Liver (tissue), 9 donors: Measurements from ENCODE around the gene COL17A1. TPM values are rescaled to one million over a fixed set of nuclear protein-coding genes. Genes with fewer than 3 reads are reported as not detected.

Experiments
- DNase-seq: peaks from one replicate; pipeline ENCODE4 v3.0.0-alpha.2; 2017; ENCODE audit warnings: low spot score
- H3K27ac ChIP-seq, 2 donors: one replicate each; pipeline ENCODE4 v1.7.0; 2013; ENCODE audit warnings: inconsistent platforms in 2 of 2, low read length in 2 of 2, control low read depth in 1 of 2, low read depth in 1 of 2, mild to moderate bottlenecking in 1 of 2
- H3K27me3 ChIP-seq, 4 donors: one replicate each; pipeline versions ENCODE4 v1.6.1 to v1.7.0; 2013; ENCODE audit warnings: low read length in 3 of 4, inconsistent platforms in 1 of 4, mild to moderate bottlenecking in 1 of 4, moderate library complexity in 1 of 4; ENCODE audit not compliant: control insufficient read depth in 4 of 4, insufficient read depth in 4 of 4
- H3K36me3 ChIP-seq, 4 donors: one replicate each; pipeline versions ENCODE4 v1.6.1 to v1.7.0; 2013; ENCODE audit warnings: low read length in 3 of 4, mild to moderate bottlenecking in 3 of 4, low read depth in 1 of 4, moderate library complexity in 1 of 4; ENCODE audit not compliant: control insufficient read depth in 4 of 4, insufficient read depth in 3 of 4
- H3K4me1 ChIP-seq, 4 donors: one replicate each; pipeline versions ENCODE4 v1.6.1 to v1.7.0; 2013; ENCODE audit warnings: low read length in 3 of 4, mild to moderate bottlenecking in 3 of 4, moderate library complexity in 1 of 4; ENCODE audit not compliant: control insufficient read depth in 4 of 4, insufficient read depth in 4 of 4
- H3K4me3 ChIP-seq, 3 donors: one replicate each; pipeline versions ENCODE4 v1.6.1 to v1.7.0; 2013; ENCODE audit warnings: low read length in 3 of 3, control low read depth in 1 of 3, low read depth in 1 of 3, mild to moderate bottlenecking in 1 of 3
- H3K9ac ChIP-seq, 2 donors: one replicate each; pipeline ENCODE4 v1.7.0; 2013; ENCODE audit warnings: low read length in 2 of 2, mild to moderate bottlenecking in 2 of 2, moderate library complexity in 2 of 2, control low read depth in 1 of 2, low read depth in 1 of 2
- H3K9me3 ChIP-seq, 4 donors: one replicate each; pipeline versions ENCODE4 v1.6.1 to v1.7.0; 2013; ENCODE audit warnings: low read length in 3 of 4; ENCODE audit not compliant: control insufficient read depth in 4 of 4
- CTCF ChIP-seq: fragments of 150-350 bp; IDR thresholded peaks from 2 replicates; pipeline ENCODE4 v1.5.1; 2017; ENCODE audit warnings: improper control_type of control experiment, low read depth, low read length; ENCODE audit not compliant: missing input control
- EGR1 ChIP-seq, 2 donors: IDR thresholded peaks; 2 replicates each; pipeline ENCODE4 v1.6.1; 2016 to 2018; ENCODE audit warnings: antibody characterized with exemption in 2 of 2, low read depth in 2 of 2
- FOXA2 ChIP-seq: IDR thresholded peaks from 2 replicates; pipeline ENCODE4 v1.6.1; 2016; ENCODE audit warnings: antibody characterized with exemption
- GABPA ChIP-seq, 2 donors: IDR thresholded peaks in 1 of 2; conservative IDR thresholded peaks in 1 of 2; 2 replicates each; pipeline ENCODE4 v1.6.1; 2016; ENCODE audit warnings: antibody characterized with exemption in 2 of 2, mild to moderate bottlenecking in 1 of 2, moderate library complexity in 1 of 2
- HNF4A ChIP-seq, 2 donors: conservative IDR thresholded peaks; 2 replicates each; pipeline ENCODE4 v1.6.1; 2016; ENCODE audit warnings: antibody characterized with exemption in 2 of 2, mild to moderate bottlenecking in 2 of 2
- HNF4G ChIP-seq: IDR thresholded peaks from 2 replicates; pipeline ENCODE4 v1.6.1; 2016; ENCODE audit warnings: antibody characterized with exemption
- NR2F2 ChIP-seq: IDR thresholded peaks from 2 replicates; pipeline ENCODE4 v1.6.1; 2016; ENCODE audit warnings: antibody characterized with exemption
- RAD21 ChIP-seq, 2 donors: IDR thresholded peaks; 2 replicates each; pipeline ENCODE4 v1.6.1; 2016; ENCODE audit warnings: antibody characterized with exemption in 2 of 2, mild to moderate bottlenecking in 2 of 2
- RXRA ChIP-seq, 2 donors: IDR thresholded peaks; 2 replicates each; pipeline ENCODE4 v1.6.1; 2017 to 2018; ENCODE audit warnings: antibody characterized with exemption in 2 of 2, mild to moderate bottlenecking in 1 of 2
- SP1 ChIP-seq: IDR thresholded peaks from 2 replicates; pipeline ENCODE4 v1.6.1; 2018; ENCODE audit warnings: antibody characterized with exemption, mild to moderate bottlenecking
- ZBTB33 ChIP-seq: IDR thresholded peaks from 2 replicates; pipeline ENCODE4 v1.6.1; 2016; ENCODE audit warnings: antibody characterized with exemption
- WGBS: extraction: QIAGEN DNeasy Blood & Tissue Kit; methylation state at CpG from one replicate; pipeline ENCODE4 v1.1.7; 2013; 5-methylcytosine and 5-hydroxymethylcytosine counted together
- polyA plus RNA-seq, 2 donors: library from polyadenylated mRNA; stranded (reverse) in 1 of 2; unstranded in 1 of 2; fragments of 200-250 nt in 1 of 2; fragments of >200 nt in 1 of 2; fragmentation: Nextera tagmentation in 1 of 2; extraction: Ambion mirVana in 1 of 2; gene quantifications; one replicate each; pipeline versions ENCODE4 v1.2.1 to v1.2.3, GENCODE V29; 2013 to 2015
- total RNA-seq, 2 donors: library from RNA; depleted of rRNA; stranded (reverse); fragments of >200 nt; gene quantifications; one replicate each; pipeline ENCODE4 v1.2.3, GENCODE V29; 2014
- donor health status: healthy.
- donor health status: healthy.
- donor health status: healthy.
- donor health status: healthy.
- donor health status: healthy.

COL17A1 gene
- total and polyA plus RNA-seq, 4 donors = 0.05 to 1.7 TPM; not detected in 2

- Histone ChIP-seq H3K9ac (no peak overlapping the region), H3K36me3 (no peaks in the 10 kb centered on the region), H3K4me1 (peaks cover 0 to 5% (median 4%) of the 10 kb centered on the region in 4 donors), H3K27me3 (no peaks in the 10 kb centered on the region), H3K9me3 (no peaks in the 10 kb centered on the region), H3K4me3 (no peak overlapping the region), H3K27ac (no peak overlapping the region)
- DNase-seq = no peak
- WGBS = 90% methylated on average over 4 of the region's 4 CpGs
- no peak for TF ChIP-seq RAD21 (IDR thresholded peaks at IDR 0.05)
- TF ChIP-seq EGR1 (IDR thresholded peaks at IDR 0.05; ENCODE audit: low read depth in 2 of 2) = no peak
- no peak for TF ChIP-seq SP1
- no peak for TF ChIP-seq HNF4A (conservative IDR thresholded peaks at IDR 0.05)
- TF ChIP-seq CTCF = no peak
Observed at GRCh38 chr10:104117839-104118323, 32.2 kb upstream of the COL17A1 start.

- 55% methylated on average over 1 of the region's 1 CpG for WGBS
- no peak overlapping the region for H3K9ac ChIP-seq
- TF ChIP-seq ZBTB33 (no peak), GABPA (IDR thresholded peaks at IDR 0.05 in 1 of 2, conservative IDR thresholded peaks at IDR 0.05 in 1 of 2) (no peak), HNF4G (no peak), FOXA2 (no peak), RXRA (IDR thresholded peaks at IDR 0.05) (no peak), NR2F2 (no peak), CTCF (no peak)
- no peaks in the 10 kb centered on the region for H3K27me3 ChIP-seq
- H3K9me3 ChIP-seq = no peaks in the 10 kb centered on the region
- no peak for DNase-seq
- no peaks in the 10 kb centered on the region for H3K4me1 ChIP-seq
- H3K4me3 ChIP-seq = no peak overlapping the region
- H3K27ac ChIP-seq = no peak overlapping the region
- H3K36me3 ChIP-seq = no peaks in the 10 kb centered on the region
Observed at GRCh38 chr10:104113376-104113956, 27.8 kb upstream of the COL17A1 start.
